BLaER1 (cell line): Measurements from ENCODE around the gene ZFR.
"Not testable (repeated sequence)": the region's sequence is repeated elsewhere in the genome, so short reads cannot be mapped to it uniquely, and the experiment has no call there.

Source experiments
- H3K27ac ChIP-seq: shearing (Covaris generic); formaldehyde crosslinking; 2 replicates; pipeline ENCODE4 v1.8.1; 2022
- H3K27me3 ChIP-seq: shearing (Covaris generic); formaldehyde crosslinking; 2 replicates; pipeline ENCODE4 v1.8.1; 2022
- H3K36me3 ChIP-seq: shearing (Covaris generic); formaldehyde crosslinking; 2 replicates; pipeline ENCODE4 v1.8.1; 2022
- H3K4me1 ChIP-seq: shearing (Covaris generic); formaldehyde crosslinking; 2 replicates; pipeline ENCODE4 v1.8.1; 2022
- H3K4me2 ChIP-seq: shearing (Covaris generic); formaldehyde crosslinking; 2 replicates; pipeline ENCODE4 v1.8.1; 2022
- H3K4me3 ChIP-seq: shearing (Covaris generic); formaldehyde crosslinking; 2 replicates; pipeline ENCODE4 v1.8.1; 2022
- H3K9ac ChIP-seq: shearing (Covaris generic); formaldehyde crosslinking; 2 replicates; pipeline ENCODE4 v1.8.1; 2022
- H3K9me3 ChIP-seq: shearing (Covaris generic); formaldehyde crosslinking; 2 replicates; pipeline ENCODE4 v1.8.1; 2022
- H4K20me1 ChIP-seq: shearing (Covaris generic); formaldehyde crosslinking; 2 replicates; pipeline ENCODE4 v1.8.1; 2022
- Cebpa-rat ChIP-seq: shearing (Covaris generic); IDR thresholded peaks from 2 replicates; pipeline ENCODE4 v1.8.1; 2022

ZFR gene

GRCh38 chr5:32369542-32370155 is 74.9 kb downstream of the ZFR start:
- TF ChIP-seq Cebpa-rat, result no peak
- H3K36me3 ChIP-seq, result peaks cover 87% of the 10 kb centered on the region
- no peaks in the 10 kb centered on the region for H3K27me3 ChIP-seq
- no peak overlapping the region for H3K4me3 ChIP-seq
- H3K4me2 ChIP-seq, result no peak overlapping the region
- H4K20me1 ChIP-seq, result 0 out of 2 replicates have a peak, but pooled peaks cover 4% of the 10 kb centered on the region
- no peak overlapping the region for H3K9ac ChIP-seq
- no peaks in the 10 kb centered on the region for H3K9me3 ChIP-seq
- H3K27ac ChIP-seq, result no peak overlapping the region
- H3K4me1 ChIP-seq, result no peaks in the 10 kb centered on the region

GRCh38 chr5:32369032-32369431 is 75.5 kb downstream of the ZFR start:
- no peak overlapping the region for H3K27ac ChIP-seq
- no peaks in the 10 kb centered on the region for H3K9me3 ChIP-seq
- no peak overlapping the region for H3K4me2 ChIP-seq
- H3K4me1 ChIP-seq, result no peaks in the 10 kb centered on the region
- H4K20me1 ChIP-seq, result 0 out of 2 replicates have a peak, but pooled peaks cover 4% of the 10 kb centered on the region
- no peak for TF ChIP-seq Cebpa-rat
- H3K4me3 ChIP-seq, result no peak overlapping the region
- H3K36me3 ChIP-seq, result peaks cover 90% of the 10 kb centered on the region
- no peak overlapping the region for H3K9ac ChIP-seq
- no peaks in the 10 kb centered on the region for H3K27me3 ChIP-seq

GRCh38 chr5:32367271-32367670 is 77.3 kb downstream of the ZFR start:
- not testable (repeated sequence) for H3K27ac ChIP-seq, H3K4me3 ChIP-seq
- H3K36me3 ChIP-seq, result peaks cover 89% of the 10 kb centered on the region

GRCh38 chr5:32365623-32366022 is 78.9 kb downstream of the ZFR start:
- Histone ChIP-seq H3K4me3 (no peak overlapping the region), H4K20me1 (no peaks in the 10 kb centered on the region), H3K4me2 (no peak overlapping the region), H3K9ac (no peak overlapping the region), H3K36me3 (peaks cover 87% of the 10 kb centered on the region), H3K27ac (no peak overlapping the region), H3K27me3 (no peaks in the 10 kb centered on the region), H3K9me3 (no peaks in the 10 kb centered on the region), H3K4me1 (no peaks in the 10 kb centered on the region)
- no peak for TF ChIP-seq Cebpa-rat

More at GRCh38 chr5:32367271-32367670, 77.3 kb downstream of the ZFR start:
- not testable (repeated sequence) for H3K4me1 ChIP-seq, H3K9me3 ChIP-seq, H4K20me1 ChIP-seq, H3K4me2 ChIP-seq, H3K9ac ChIP-seq, H3K27me3 ChIP-seq

GRCh38 chr5:32363030-32363429 is 81.5 kb downstream of the ZFR start:
- peaks cover 19% of the 10 kb centered on the region for H3K9me3 ChIP-seq
- no peak overlapping the region for H3K4me2 ChIP-seq
- no peak for TF ChIP-seq Cebpa-rat
- H3K27me3 ChIP-seq, result no peaks in the 10 kb centered on the region
- no peak overlapping the region for H3K9ac ChIP-seq
- no peaks in the 10 kb centered on the region for H4K20me1 ChIP-seq
- peaks cover 87% of the 10 kb centered on the region for H3K36me3 ChIP-seq
- H3K4me3 ChIP-seq, result no peak overlapping the region
- H3K27ac ChIP-seq, result no peak overlapping the region
- no peaks in the 10 kb centered on the region for H3K4me1 ChIP-seq

GRCh38 chr5:32362527-32362926 is 82.0 kb downstream of the ZFR start:
- Histone ChIP-seq H3K4me3 (no peak overlapping the region), H3K9me3 (peaks cover 21% of the 10 kb centered on the region), H3K9ac (no peak overlapping the region), H3K27me3 (no peaks in the 10 kb centered on the region), H3K4me2 (no peak overlapping the region), H4K20me1 (no peaks in the 10 kb centered on the region), H3K4me1 (no peaks in the 10 kb centered on the region), H3K36me3 (peaks cover 89% of the 10 kb centered on the region), H3K27ac (no peak overlapping the region)
- TF ChIP-seq Cebpa-rat, result no peak

GRCh38 chr5:32360906-32361305 is 83.6 kb downstream of the ZFR start:
- Histone ChIP-seq H3K4me1 (no peaks in the 10 kb centered on the region), H3K36me3 (peaks cover 96% of the 10 kb centered on the region), H3K27ac (no peak overlapping the region), H3K4me3 (no peak overlapping the region), H3K27me3 (no peaks in the 10 kb centered on the region), H3K9ac (no peak overlapping the region), H3K9me3 (peaks cover 30% of the 10 kb centered on the region), H3K4me2 (no peak overlapping the region), H4K20me1 (no peaks in the 10 kb centered on the region)
- no peak for TF ChIP-seq Cebpa-rat

- peaks cover 30% of the 10 kb centered on the region for H3K9me3 ChIP-seq
- H3K4me2 ChIP-seq, result no peak overlapping the region
- H3K27ac ChIP-seq, result no peak overlapping the region
- H3K4me1 ChIP-seq, result no peaks in the 10 kb centered on the region
- H3K27me3 ChIP-seq, result no peaks in the 10 kb centered on the region
- H3K36me3 ChIP-seq, result peaks cover 84% of the 10 kb centered on the region
- no peak overlapping the region for H3K9ac ChIP-seq
- no peak for TF ChIP-seq Cebpa-rat
- H4K20me1 ChIP-seq, result no peaks in the 10 kb centered on the region
- no peak overlapping the region for H3K4me3 ChIP-seq
Observed at GRCh38 chr5:32358611-32359010, 85.9 kb downstream of the ZFR start.

- Histone ChIP-seq H3K4me1 (no peaks in the 10 kb centered on the region), H3K27me3 (no peaks in the 10 kb centered on the region), H3K27ac (no peak overlapping the region), H3K9me3 (peaks cover 30% of the 10 kb centered on the region), H3K36me3 (peaks cover 86% of the 10 kb centered on the region), H3K4me3 (no peak overlapping the region), H3K4me2 (no peak overlapping the region), H4K20me1 (no peaks in the 10 kb centered on the region), H3K9ac (no peak overlapping the region)
- no peak for TF ChIP-seq Cebpa-rat
Observed at GRCh38 chr5:32357658-32358057, 86.9 kb downstream of the ZFR start.

- H4K20me1 ChIP-seq, result no peaks in the 10 kb centered on the region
- no peak overlapping the region for H3K4me3 ChIP-seq
- H3K9ac ChIP-seq, result no peak overlapping the region
- H3K9me3 ChIP-seq, result peaks cover 34% of the 10 kb centered on the region
- no peak overlapping the region for H3K4me2 ChIP-seq
- H3K36me3 ChIP-seq, result peaks cover 71% of the 10 kb centered on the region
- no peak overlapping the region for H3K27ac ChIP-seq
- H3K4me1 ChIP-seq, result no peaks in the 10 kb centered on the region
- no peak for TF ChIP-seq Cebpa-rat
- no peaks in the 10 kb centered on the region for H3K27me3 ChIP-seq
Observed at GRCh38 chr5:32355686-32356085, 88.9 kb downstream of the ZFR start.

GRCh38 chr5:32353420-32353819 is 91.1 kb downstream of the ZFR start:
- H3K36me3 ChIP-seq, result peaks cover 49% of the 10 kb centered on the region
- H3K27me3 ChIP-seq, result no peaks in the 10 kb centered on the region
- H3K4me1 ChIP-seq, result no peaks in the 10 kb centered on the region
- no peak overlapping the region for H3K4me3 ChIP-seq
- no peak overlapping the region for H3K27ac ChIP-seq
- peaks cover 32% of the 10 kb centered on the region for H3K9me3 ChIP-seq
- H3K9ac ChIP-seq, result no peak overlapping the region
- no peak for TF ChIP-seq Cebpa-rat
- no peak overlapping the region for H3K4me2 ChIP-seq
- H4K20me1 ChIP-seq, result no peaks in the 10 kb centered on the region
